ENCODE results near the gene SERTAD3.

DNA sequence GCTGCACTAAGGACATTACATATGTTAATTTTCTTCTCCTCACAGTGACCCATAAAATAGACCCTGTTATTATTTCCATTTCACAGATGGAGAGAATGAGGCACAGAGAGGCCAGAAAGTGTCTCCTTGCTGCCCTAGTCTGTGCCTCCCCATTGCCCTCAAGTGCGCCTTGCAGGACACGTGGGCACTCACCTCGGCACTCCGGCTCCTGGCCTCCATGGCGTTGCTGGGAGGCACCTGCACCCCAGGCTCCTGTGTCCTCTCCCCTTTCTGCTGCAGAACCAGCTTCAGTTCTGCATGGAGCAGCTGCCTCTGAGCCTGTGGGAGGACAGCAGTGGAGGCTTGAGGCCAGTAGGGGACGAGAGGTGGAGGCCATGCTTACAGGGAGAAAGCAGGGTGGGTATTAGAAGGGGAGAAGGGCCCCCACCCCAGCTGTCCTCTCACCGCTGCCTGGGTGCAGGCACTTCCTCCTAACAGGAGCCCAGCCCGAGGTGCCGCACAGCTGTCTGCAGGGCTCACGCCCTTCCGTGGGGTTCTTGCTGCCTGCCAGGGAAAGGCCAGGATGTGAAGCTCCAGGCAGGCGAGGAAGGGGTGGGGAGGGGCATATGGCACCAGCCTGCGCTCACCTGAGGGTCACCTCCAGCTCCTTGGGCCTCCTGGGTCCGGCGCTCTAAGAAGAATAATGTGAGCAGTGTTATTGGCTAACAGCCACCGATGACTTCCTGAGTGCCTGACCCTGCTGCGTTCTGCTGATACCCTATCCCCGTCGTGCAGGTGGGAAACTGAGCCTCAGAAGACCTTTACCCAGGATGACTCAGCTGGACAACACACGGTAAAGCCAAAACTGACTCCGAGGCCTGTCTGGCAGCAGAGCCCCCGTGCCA, 36.2 kb downstream of the SERTAD3 start:
- TF ChIP-seq CTCF (conservative IDR thresholded peaks at IDR 0.05; ENCODE audit: low read depth, low read length) (no peak), MXI1 (IDR thresholded peaks at IDR 0.05; ENCODE audit: borderline replicate concordance, low read depth, low read length) (no peak), POLR2A (IDR thresholded peaks at IDR 0.05; ENCODE audit: low read depth, low read length) (no peak), BHLHE40 (IDR thresholded peaks at IDR 0.05; ENCODE audit: low read depth, low read length) (no peak), RFX5 (IDR thresholded peaks at IDR 0.05; ENCODE audit: low read depth, low read length) (no peak), RAD21 (IDR thresholded peaks at IDR 0.05; ENCODE audit: low read length) (no peak), CEBPB (IDR thresholded peaks at IDR 0.05; ENCODE audit: low read depth, low read length) (no peak), RCOR1 (IDR thresholded peaks at IDR 0.05; ENCODE audit: insufficient replicate concordance, low read length) (no peak), SMC3 (IDR thresholded peaks at IDR 0.05; ENCODE audit: low read depth, low read length) (no peak), CHD1 (IDR thresholded peaks at IDR 0.05; ENCODE audit: low read depth, low read length) (no peak), MAFK (IDR thresholded peaks at IDR 0.05; ENCODE audit: low read depth, low read length) (no peak), NFE2L2 (IDR thresholded peaks at IDR 0.05; ENCODE audit: low read depth, low read length) (no peak)
- TF ChIP-seq, protein P1, sequence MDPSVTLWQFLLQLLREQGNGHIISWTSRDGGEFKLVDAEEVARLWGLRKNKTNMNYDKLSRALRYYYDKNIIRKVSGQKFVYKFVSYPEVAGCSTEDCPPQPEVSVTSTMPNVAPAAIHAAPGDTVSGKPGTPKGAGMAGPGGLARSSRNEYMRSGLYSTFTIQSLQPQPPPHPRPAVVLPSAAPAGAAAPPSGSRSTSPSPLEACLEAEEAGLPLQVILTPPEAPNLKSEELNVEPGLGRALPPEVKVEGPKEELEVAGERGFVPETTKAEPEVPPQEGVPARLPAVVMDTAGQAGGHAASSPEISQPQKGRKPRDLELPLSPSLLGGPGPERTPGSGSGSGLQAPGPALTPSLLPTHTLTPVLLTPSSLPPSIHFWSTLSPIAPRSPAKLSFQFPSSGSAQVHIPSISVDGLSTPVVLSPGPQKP (IDR thresholded peaks at IDR 0.05; ENCODE audit: borderline replicate concordance, low read depth, low read length): no peak
- TF ChIP-seq, protein P2, sequence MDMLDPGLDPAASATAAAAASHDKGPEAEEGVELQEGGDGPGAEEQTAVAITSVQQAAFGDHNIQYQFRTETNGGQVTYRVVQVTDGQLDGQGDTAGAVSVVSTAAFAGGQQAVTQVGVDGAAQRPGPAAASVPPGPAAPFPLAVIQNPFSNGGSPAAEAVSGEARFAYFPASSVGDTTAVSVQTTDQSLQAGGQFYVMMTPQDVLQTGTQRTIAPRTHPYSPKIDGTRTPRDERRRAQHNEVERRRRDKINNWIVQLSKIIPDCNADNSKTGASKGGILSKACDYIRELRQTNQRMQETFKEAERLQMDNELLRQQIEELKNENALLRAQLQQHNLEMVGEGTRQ (IDR thresholded peaks at IDR 0.05; ENCODE audit: low read depth, low read length): no peak

All from IMR-90 (cell line).